Ectodermal cell (in vitro differentiated cells): ENCODE data around the gene ASB5.
"Not testable (repeated sequence)": the region's sequence is repeated elsewhere in the genome, so short reads cannot be mapped to it uniquely, and the experiment has no call there.

ENCODE experiments used
- H3K27ac ChIP-seq: 2 replicates; pipeline ENCODE4 v1.7.0; 2013; ENCODE audit warnings: mild to moderate bottlenecking, low read depth, low read length; ENCODE audit not compliant: insufficient read depth, poor library complexity, severe bottlenecking
- H3K27me3 ChIP-seq: 2 replicates; pipeline ENCODE4 v1.7.0; 2013; ENCODE audit warnings: mild to moderate bottlenecking, low read length; ENCODE audit not compliant: insufficient read depth, control insufficient read depth, poor library complexity, severe bottlenecking
- H3K36me3 ChIP-seq: one replicate; pipeline ENCODE4 v1.7.0; 2013; ENCODE audit warnings: low read length; ENCODE audit not compliant: control insufficient read depth, insufficient read depth
- H3K4me1 ChIP-seq: one replicate; pipeline ENCODE4 v1.7.0; 2013; ENCODE audit warnings: low read length; ENCODE audit not compliant: control insufficient read depth, insufficient read depth
- H3K4me3 ChIP-seq: 2 replicates; pipeline ENCODE4 v1.7.0; 2013; ENCODE audit warnings: low read depth, low read length, control low read depth; ENCODE audit not compliant: insufficient read depth
- H3K9me3 ChIP-seq: 2 replicates; pipeline ENCODE4 v1.7.0; 2013; ENCODE audit warnings: mild to moderate bottlenecking, low read length, moderate library complexity; ENCODE audit not compliant: control insufficient read depth
- WGBS, 2 experiments: methylation state at CpG; one replicate each; pipeline ENCODE4 v1.1.7; 2013; ENCODE audit warnings: missing lambda C conversion rate in 2 of 2; 5-methylcytosine and 5-hydroxymethylcytosine counted together

Gene ASB5

GRCh38 chr4:176230836-176231235 is 38.2 kb downstream of the ASB5 start:
- no peak overlapping the region for H3K27ac ChIP-seq
- H3K4me3 ChIP-seq = no peak overlapping the region
- 93 to 96% methylated on average over 4 of the region's 4 CpGs for WGBS, 2 experiments
- no peaks in the 10 kb centered on the region for H3K9me3 ChIP-seq
- H3K4me1 ChIP-seq = no peaks in the 10 kb centered on the region
- H3K36me3 ChIP-seq = no peaks in the 10 kb centered on the region
- no peaks in the 10 kb centered on the region for H3K27me3 ChIP-seq

- no peak overlapping the region for H3K27ac ChIP-seq
- no peaks in the 10 kb centered on the region for H3K4me1 ChIP-seq
- 88 to 92% methylated on average over 4 of the region's 4 CpGs for WGBS, 2 experiments
- no peaks in the 10 kb centered on the region for H3K36me3 ChIP-seq
- H3K27me3 ChIP-seq = no peaks in the 10 kb centered on the region
- H3K4me3 ChIP-seq = no peak overlapping the region
- no peaks in the 10 kb centered on the region for H3K9me3 ChIP-seq
Measured at GRCh38 chr4:176229645-176230044, 39.4 kb downstream of the ASB5 start.

- WGBS, 2 experiments = 66 to 70% methylated on average over 5 of the region's 5 CpGs
- H3K4me1 ChIP-seq = no peaks in the 10 kb centered on the region
- no peaks in the 10 kb centered on the region for H3K36me3 ChIP-seq
- H3K4me3 ChIP-seq = no peak overlapping the region
- no peaks in the 10 kb centered on the region for H3K9me3 ChIP-seq
- no peaks in the 10 kb centered on the region for H3K27me3 ChIP-seq
- no peak overlapping the region for H3K27ac ChIP-seq
Measured at GRCh38 chr4:176226736-176227135, 42.3 kb downstream of the ASB5 start.

- Histone ChIP-seq H3K36me3 (no peaks in the 10 kb centered on the region), H3K27ac (no peak overlapping the region), H3K9me3 (no peaks in the 10 kb centered on the region), H3K27me3 (no peaks in the 10 kb centered on the region), H3K4me3 (no peak overlapping the region), H3K4me1 (no peaks in the 10 kb centered on the region)
- 61 to 65% methylated on average over 2 of the region's 2 CpGs for WGBS, 2 experiments
Measured at GRCh38 chr4:176223561-176223960, 45.5 kb downstream of the ASB5 start.

GRCh38 chr4:176222149-176222548 is 46.9 kb downstream of the ASB5 start:
- Histone ChIP-seq H3K36me3 (no peaks in the 10 kb centered on the region), H3K4me1 (no peaks in the 10 kb centered on the region), H3K9me3 (no peaks in the 10 kb centered on the region), H3K4me3 (no peak overlapping the region), H3K27ac (no peak overlapping the region), H3K27me3 (no peaks in the 10 kb centered on the region)
- WGBS, 2 experiments = 94 to 95% methylated on average over 5 of the region's 5 CpGs

GRCh38 chr4:176217510-176217909 is 51.5 kb downstream of the ASB5 start:
- no peaks in the 10 kb centered on the region for H3K27me3 ChIP-seq
- H3K27ac ChIP-seq = no peak overlapping the region
- no peaks in the 10 kb centered on the region for H3K9me3 ChIP-seq
- no peaks in the 10 kb centered on the region for H3K36me3 ChIP-seq
- H3K4me1 ChIP-seq = no peaks in the 10 kb centered on the region
- no peak overlapping the region for H3K4me3 ChIP-seq
- WGBS, 2 experiments = 85 to 90% methylated on average over 2 of the region's 2 CpGs

- not testable (repeated sequence) for H3K27ac ChIP-seq, H3K4me3 ChIP-seq
- 79 to 87% methylated on average over 3 of the region's 3 CpGs for WGBS, 2 experiments
Measured at GRCh38 chr4:176212351-176212750, 56.7 kb downstream of the ASB5 start.

GRCh38 chr4:176210579-176211296 is 58.3 kb downstream of the ASB5 start:
- H3K36me3 ChIP-seq = no peaks in the 10 kb centered on the region
- peaks cover 2% of the 10 kb centered on the region for H3K4me1 ChIP-seq
- no peaks in the 10 kb centered on the region for H3K27me3 ChIP-seq
- no peak overlapping the region for H3K4me3 ChIP-seq
- H3K9me3 ChIP-seq = no peaks in the 10 kb centered on the region
- WGBS, 2 experiments = 93% methylated on average over 7 of the region's 7 CpGs
- no peak overlapping the region for H3K27ac ChIP-seq

More at GRCh38 chr4:176212351-176212750, 56.7 kb downstream of the ASB5 start:
- H3K36me3 ChIP-seq, H3K27me3 ChIP-seq, H3K9me3 ChIP-seq, H3K4me1 ChIP-seq: not testable (repeated sequence)

- no peaks in the 10 kb centered on the region for H3K36me3 ChIP-seq
- no peak overlapping the region for H3K27ac ChIP-seq
- no peaks in the 10 kb centered on the region for H3K9me3 ChIP-seq
- H3K4me3 ChIP-seq = no peak overlapping the region
- 94 to 100% methylated on average over 2 of the region's 3 CpGs for WGBS, 2 experiments
- peaks cover 6% of the 10 kb centered on the region for H3K4me1 ChIP-seq
- H3K27me3 ChIP-seq = no peaks in the 10 kb centered on the region
Measured at GRCh38 chr4:176210101-176210500, 58.9 kb downstream of the ASB5 start.

- H3K4me3 ChIP-seq = no peak overlapping the region
- WGBS, 2 experiments = 95 to 97% methylated on average over 4 of the region's 4 CpGs
- H3K27me3 ChIP-seq = no peaks in the 10 kb centered on the region
- H3K4me1 ChIP-seq = peaks cover 8% of the 10 kb centered on the region
- H3K9me3 ChIP-seq = no peaks in the 10 kb centered on the region
- no peak overlapping the region for H3K27ac ChIP-seq
- no peaks in the 10 kb centered on the region for H3K36me3 ChIP-seq
Measured at GRCh38 chr4:176209535-176209934, 59.5 kb downstream of the ASB5 start.
